Astrocyte of the spinal cord (primary cell): ENCODE results near the gene CFL2.
A peak's percentile ranks its signal among the peaks of the same experiment; 100 is the strongest.

Source experiments
- DNase-seq: peaks from one replicate; pipeline ENCODE4 v3.0.0; 2011; ENCODE audit warnings: low read depth, low spot score
- H3K4me3 ChIP-seq: 2 replicates; pipeline ENCODE4 v1.5.1; 2011; ENCODE audit warnings: low read depth, mild to moderate bottlenecking, low read length, moderate library complexity
- CTCF ChIP-seq: IDR thresholded peaks from 2 replicates; pipeline ENCODE4 v1.5.1; 2012; ENCODE audit warnings: low read depth, mild to moderate bottlenecking, low read length, inconsistent platforms
- in situ Hi-C: cut with HindIII; loops from 2 replicates; pipeline ENCODE4 v1.10.0; 2017; ENCODE audit warnings: low sequenced_read_pairs

CFL2 gene

DNA sequence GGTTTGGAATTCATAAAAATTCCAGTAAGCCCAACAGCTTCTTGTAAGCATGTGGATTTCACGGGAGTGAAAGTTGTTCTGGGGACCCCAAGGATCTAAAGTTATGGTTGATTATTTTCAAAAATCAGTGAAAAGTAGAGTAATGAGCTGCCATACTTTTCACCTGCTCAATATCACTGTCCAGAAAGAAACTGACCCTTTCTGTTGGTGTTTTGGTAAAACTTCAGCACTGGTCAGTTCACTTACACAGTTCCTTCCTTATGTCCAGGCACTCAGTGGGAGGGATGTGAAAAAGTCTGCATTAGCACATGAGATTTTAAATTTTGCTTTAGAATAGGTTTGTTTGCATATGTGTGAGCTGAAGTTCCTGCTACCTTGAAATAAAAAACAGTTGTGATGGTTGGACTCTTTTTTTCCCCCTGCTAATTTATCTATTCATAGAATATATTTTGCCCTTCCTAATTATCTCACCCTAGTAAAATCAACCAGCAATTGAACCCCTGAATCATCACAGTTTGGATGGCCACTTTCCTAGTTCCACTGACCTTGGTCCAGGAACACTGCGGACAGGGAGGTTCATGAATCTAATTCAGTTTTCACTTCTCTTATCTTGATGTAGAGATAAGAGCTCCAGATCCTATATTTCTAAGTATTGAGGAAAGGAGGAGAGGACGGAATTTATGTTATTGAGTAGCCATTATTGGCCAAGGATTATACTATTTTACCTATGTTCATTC lies 25.8 kb downstream of the CFL2 start:
- in situ Hi-C loops = no loop called here
- DNase-seq = no peak
- TF ChIP-seq CTCF = no peak
- no peak overlapping the region for H3K4me3 ChIP-seq

GRCh38 chr14:34685819-34686428 lies 28.5 kb downstream of the CFL2 start:
- DNase-seq = no peak
- H3K4me3 ChIP-seq = no peak overlapping the region
- TF ChIP-seq CTCF = no peak
- in situ Hi-C loops = no loop called here

GRCh38 chr14:34684578-34684977 lies 29.8 kb downstream of the CFL2 start:
- DNase-seq = peak; percentile 20
- H3K4me3 ChIP-seq = no peak overlapping the region
- in situ Hi-C loops = no loop called here
- no peak for TF ChIP-seq CTCF

- no peak for TF ChIP-seq CTCF
- no peak overlapping the region for H3K4me3 ChIP-seq
- DNase-seq = peak; percentile 50
- in situ Hi-C loops = no loop called here
These were observed 31.5 kb downstream of the CFL2 start for GRCh38 chr14:34682787-34683321.

DNA sequence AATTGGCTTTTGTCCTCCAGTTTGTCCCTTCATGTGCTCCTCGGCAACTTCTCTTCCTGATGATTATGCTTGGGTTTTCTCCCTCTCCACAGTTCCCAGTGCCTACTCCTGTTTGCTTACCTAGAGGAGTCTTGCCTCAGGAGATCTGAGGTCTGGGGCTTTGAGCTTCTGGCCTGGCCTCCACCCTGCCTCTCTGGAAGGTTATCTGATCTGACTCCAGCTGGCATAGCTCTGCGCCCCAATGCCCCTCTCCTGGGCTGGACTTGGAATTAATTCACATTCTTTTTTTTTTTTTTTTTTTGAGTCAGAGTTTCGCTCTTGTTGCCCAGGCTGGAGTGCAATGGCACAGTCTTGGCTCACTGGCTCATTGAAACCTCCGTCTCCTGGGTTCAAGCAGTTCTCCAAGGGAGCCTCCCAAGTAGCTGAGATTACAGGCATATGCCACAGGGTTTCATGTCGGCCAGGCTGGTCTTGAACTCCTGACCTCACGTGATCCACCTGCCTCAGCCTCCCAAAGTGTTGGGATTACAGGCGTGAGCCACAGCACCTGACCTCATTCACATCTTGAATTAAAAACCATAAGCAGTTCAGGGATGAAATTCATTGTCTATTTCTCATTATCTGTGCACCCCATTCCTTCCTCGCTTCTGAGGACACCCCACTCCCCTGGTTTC lies 33.5 kb downstream of the CFL2 start:
- no peak for TF ChIP-seq CTCF
- no peak overlapping the region for H3K4me3 ChIP-seq
- in situ Hi-C loops = no loop called here
- DNase-seq = no peak

GRCh38 chr14:34678735-34679134 lies 35.7 kb downstream of the CFL2 start:
- DNase-seq = no peak
- in situ Hi-C loops = no loop called here

More at GRCh38 chr14:34678735-34679134, 35.7 kb downstream of the CFL2 start:
- H3K4me3 ChIP-seq = no peak overlapping the region
- TF ChIP-seq CTCF = no peak
